Erythroblast (primary cell): Measurements from ENCODE around the gene DLEU7.

ENCODE experiments used
- GATA1 ChIP-seq: IDR thresholded peaks from 2 replicates; pipeline ENCODE4 v1.6.1; 2011; ENCODE audit warnings: low read depth, mild to moderate bottlenecking, control low read depth, low read length, moderate library complexity
- POLR2A ChIP-seq: IDR thresholded peaks from 2 replicates; pipeline ENCODE4 v1.6.1; 2011; ENCODE audit warnings: mild to moderate bottlenecking, low read length

DNA sequence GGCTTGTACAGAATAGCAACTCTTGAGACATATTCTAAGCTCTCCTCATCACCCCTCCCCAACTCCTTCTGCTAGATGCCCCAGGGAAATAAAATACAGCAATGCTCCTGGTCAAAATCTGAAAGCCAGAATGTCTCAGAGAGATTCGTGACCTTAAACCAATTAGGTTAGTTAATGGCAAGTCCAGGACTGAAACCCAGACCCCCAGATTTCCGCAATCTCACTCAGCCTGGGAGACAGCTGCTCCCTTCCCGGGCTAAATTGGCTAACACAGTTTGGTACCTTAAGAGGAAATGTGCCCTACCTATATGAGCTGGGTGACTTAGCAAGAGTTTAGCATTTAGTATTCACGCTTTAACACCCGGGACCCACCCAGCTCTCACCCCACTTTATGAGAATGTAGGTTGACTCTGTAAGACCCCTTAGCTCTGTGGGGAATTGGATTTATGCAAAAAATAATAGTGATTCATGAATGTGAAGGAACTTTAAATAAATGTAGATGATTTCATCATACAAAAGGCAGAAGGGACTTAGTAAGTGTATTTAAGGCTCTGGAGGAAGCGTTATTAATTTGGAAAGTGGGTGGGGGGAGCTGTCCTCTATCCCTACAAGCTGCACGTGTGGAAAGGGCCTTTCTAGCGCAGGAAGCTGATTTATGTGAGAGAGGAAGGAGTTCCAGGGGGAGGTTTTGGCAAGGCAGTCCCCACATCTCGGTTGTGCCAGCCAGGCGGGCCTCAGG, 1.1 kb downstream of the DLEU7 start:
- TF ChIP-seq POLR2A (no peak), GATA1 (no peak)
